IPS-15b (cell line): ENCODE results near the gene GDNF.

Source experiments
- H3K27me3 ChIP-seq: one replicate; pipeline ENCODE4 v1.6.1; 2013; ENCODE audit warnings: low read length; ENCODE audit not compliant: control insufficient read depth, insufficient read depth
- H3K36me3 ChIP-seq: one replicate; pipeline ENCODE4 v1.6.1; 2013; ENCODE audit warnings: low read length; ENCODE audit not compliant: control insufficient read depth, insufficient read depth
- H3K4me1 ChIP-seq: one replicate; pipeline ENCODE4 v1.6.1; 2013; ENCODE audit warnings: mild to moderate bottlenecking, low read length; ENCODE audit not compliant: control insufficient read depth, insufficient read depth
- H3K4me3 ChIP-seq: one replicate; pipeline ENCODE4 v1.5.1; 2013; ENCODE audit warnings: low read depth, low read length
- H3K9ac ChIP-seq: one replicate; pipeline ENCODE4 v1.6.1; 2013; ENCODE audit warnings: low read depth, mild to moderate bottlenecking, low read length
- H3K9me3 ChIP-seq: one replicate; pipeline ENCODE4 v1.6.1; 2013; ENCODE audit warnings: mild to moderate bottlenecking, low read length; ENCODE audit not compliant: control insufficient read depth, insufficient read depth

Gene GDNF

GRCh38 chr5:37839407-37840052 is at the start of gene GDNF:
TSS of gene GDNF (minus strand) at chr5:37840041. CDS start at chr5:37834796, 5,245 bp downstream.
- Histone ChIP-seq H3K9ac (no peak within 1 kb of the TSS), H3K36me3 (no peaks in the 10 kb centered on the region), H3K27me3 (peaks cover 84% of the 10 kb centered on the region), H3K9me3 (no peaks in the 10 kb centered on the region), H3K4me1 (peaks cover 8% of the 10 kb centered on the region), H3K4me3 (peak within 1 kb of the TSS; percentile 61)

GRCh38 chr5:37888476-37888875 is 48.6 kb upstream of the GDNF start:
- no peaks in the 10 kb centered on the region for H3K9me3 ChIP-seq
- H3K9ac ChIP-seq: no peak overlapping the region
- no peaks in the 10 kb centered on the region for H3K27me3 ChIP-seq
- H3K4me1 ChIP-seq: no peaks in the 10 kb centered on the region
- no peak overlapping the region for H3K4me3 ChIP-seq
- no peaks in the 10 kb centered on the region for H3K36me3 ChIP-seq

- Histone ChIP-seq H3K4me1 (no peaks in the 10 kb centered on the region), H3K9me3 (no peaks in the 10 kb centered on the region), H3K36me3 (no peaks in the 10 kb centered on the region), H3K4me3 (no peak overlapping the region), H3K9ac (no peak overlapping the region), H3K27me3 (no peaks in the 10 kb centered on the region)
Measured at GRCh38 chr5:37886242-37886905, 46.5 kb upstream of the GDNF start.

- Histone ChIP-seq H3K36me3 (no peaks in the 10 kb centered on the region), H3K9me3 (no peaks in the 10 kb centered on the region), H3K27me3 (no peaks in the 10 kb centered on the region), H3K9ac (no peak overlapping the region), H3K4me1 (no peaks in the 10 kb centered on the region), H3K4me3 (no peak overlapping the region)
Measured at GRCh38 chr5:37882636-37883035, 42.8 kb upstream of the GDNF start.

- Histone ChIP-seq H3K36me3 (no peaks in the 10 kb centered on the region), H3K4me3 (no peak overlapping the region), H3K9ac (no peak overlapping the region), H3K4me1 (no peaks in the 10 kb centered on the region), H3K9me3 (no peaks in the 10 kb centered on the region), H3K27me3 (no peaks in the 10 kb centered on the region)
Measured at GRCh38 chr5:37881359-37881758, 41.5 kb upstream of the GDNF start.

GRCh38 chr5:37876943-37877342 is 37.1 kb upstream of the GDNF start:
- no peaks in the 10 kb centered on the region for H3K27me3 ChIP-seq
- no peak overlapping the region for H3K9ac ChIP-seq
- H3K9me3 ChIP-seq: no peaks in the 10 kb centered on the region
- no peak overlapping the region for H3K4me3 ChIP-seq
- H3K4me1 ChIP-seq: peaks cover 3% of the 10 kb centered on the region
- no peaks in the 10 kb centered on the region for H3K36me3 ChIP-seq

GRCh38 chr5:37876245-37876644 is 36.4 kb upstream of the GDNF start:
- H3K36me3 ChIP-seq: no peaks in the 10 kb centered on the region
- H3K27me3 ChIP-seq: no peaks in the 10 kb centered on the region
- H3K4me3 ChIP-seq: no peak overlapping the region
- H3K4me1 ChIP-seq: peaks cover 3% of the 10 kb centered on the region
- H3K9ac ChIP-seq: no peak overlapping the region
- H3K9me3 ChIP-seq: no peaks in the 10 kb centered on the region

- no peaks in the 10 kb centered on the region for H3K27me3 ChIP-seq
- no peaks in the 10 kb centered on the region for H3K36me3 ChIP-seq
- peaks cover 3% of the 10 kb centered on the region for H3K4me1 ChIP-seq
- no peak overlapping the region for H3K4me3 ChIP-seq
- no peaks in the 10 kb centered on the region for H3K9me3 ChIP-seq
- H3K9ac ChIP-seq: no peak overlapping the region
Measured at GRCh38 chr5:37875051-37875787, 35.4 kb upstream of the GDNF start.

GRCh38 chr5:37873988-37874387 is 34.1 kb upstream of the GDNF start:
- no peaks in the 10 kb centered on the region for H3K27me3 ChIP-seq
- peaks cover 3% of the 10 kb centered on the region for H3K4me1 ChIP-seq
- H3K36me3 ChIP-seq: no peaks in the 10 kb centered on the region
- no peak overlapping the region for H3K4me3 ChIP-seq
- no peak overlapping the region for H3K9ac ChIP-seq
- no peaks in the 10 kb centered on the region for H3K9me3 ChIP-seq

GRCh38 chr5:37871023-37871815 is 31.4 kb upstream of the GDNF start:
- H3K9ac ChIP-seq: no peak overlapping the region
- H3K9me3 ChIP-seq: no peaks in the 10 kb centered on the region
- H3K36me3 ChIP-seq: no peaks in the 10 kb centered on the region
- peaks cover 3% of the 10 kb centered on the region for H3K4me1 ChIP-seq
- no peak overlapping the region for H3K4me3 ChIP-seq
- H3K27me3 ChIP-seq: no peaks in the 10 kb centered on the region

GRCh38 chr5:37869216-37869615 is 29.4 kb upstream of the GDNF start:
- no peaks in the 10 kb centered on the region for H3K9me3 ChIP-seq
- H3K4me1 ChIP-seq: no peaks in the 10 kb centered on the region
- H3K9ac ChIP-seq: no peak overlapping the region
- H3K27me3 ChIP-seq: no peaks in the 10 kb centered on the region
- H3K36me3 ChIP-seq: no peaks in the 10 kb centered on the region
- H3K4me3 ChIP-seq: no peak overlapping the region
